ENCODE measurements around the gene DDB1.

DDB1 gene

DNA sequence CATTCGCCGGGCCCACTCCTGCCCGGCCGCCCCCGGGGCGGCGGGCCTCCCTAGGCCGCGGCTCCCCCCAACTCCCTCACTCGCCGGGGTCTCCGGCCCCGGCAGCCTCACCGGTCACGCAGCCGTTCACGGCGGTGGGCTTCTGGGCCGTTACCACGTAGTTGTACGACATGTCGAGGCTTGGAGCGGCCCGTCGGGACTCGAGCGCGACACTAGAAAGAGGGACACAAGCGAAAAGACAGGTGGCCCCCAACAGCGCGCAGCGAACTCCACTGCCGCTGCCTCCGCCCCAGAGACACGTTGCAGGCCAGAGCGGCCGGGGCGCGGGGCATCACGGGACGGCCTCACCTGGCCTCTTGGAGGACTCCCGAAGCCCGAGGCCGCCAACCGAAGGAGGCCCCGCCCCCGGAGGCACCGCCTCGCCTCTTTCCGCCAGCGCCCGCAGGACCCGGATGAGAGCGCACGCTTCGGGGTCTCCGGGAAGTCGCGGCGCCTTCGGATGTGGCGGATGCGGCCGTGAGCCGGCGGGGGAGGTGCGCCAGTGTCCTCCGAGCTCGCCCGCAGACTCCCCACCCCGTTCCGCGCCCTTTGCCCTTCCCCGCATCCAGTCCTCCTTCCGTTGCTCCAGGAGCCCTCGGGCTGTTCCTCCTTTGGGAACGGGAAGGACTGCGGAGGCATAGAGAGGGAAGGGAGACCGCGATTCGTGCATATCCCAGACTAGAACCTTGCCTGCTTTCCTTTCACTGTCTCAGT, at the start of gene DDB1, which contains the start of gene TKFC:
Gene DDB1, minus strand, starts transcription at position 309 of the 753 bp plus-strand sequence. Its CDS starts 137 bp downstream, at position 172.
Gene TKFC, plus strand, starts transcription at position 432 of the 753 bp plus-strand sequence. CDS start 1,501 bp downstream, outside the sequence.
- DNase-seq (ENCODE audit: low read depth) = peak; percentile 49

DNA sequence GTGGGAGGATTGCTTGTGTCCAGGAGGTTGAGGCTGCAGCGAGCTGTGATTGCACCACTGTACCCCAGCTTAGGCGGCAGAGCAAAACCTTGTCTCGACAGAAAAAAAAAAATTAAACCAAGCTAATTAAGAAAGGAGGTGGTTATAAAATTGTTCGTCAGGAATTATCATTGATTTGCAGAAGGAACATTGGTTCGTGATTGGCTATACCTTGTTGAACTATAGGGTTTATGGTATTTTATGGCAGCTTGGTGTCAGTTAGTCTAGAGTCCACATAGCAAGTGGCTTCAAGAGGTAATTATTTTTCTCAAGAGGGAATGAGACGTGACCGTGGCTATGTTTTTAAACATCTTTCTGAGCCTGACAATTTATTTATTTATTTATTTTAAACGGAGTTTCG, 48.0 kb upstream of the DDB1 start:
- DNase-seq (ENCODE audit: low read depth) = no peak

DNA sequence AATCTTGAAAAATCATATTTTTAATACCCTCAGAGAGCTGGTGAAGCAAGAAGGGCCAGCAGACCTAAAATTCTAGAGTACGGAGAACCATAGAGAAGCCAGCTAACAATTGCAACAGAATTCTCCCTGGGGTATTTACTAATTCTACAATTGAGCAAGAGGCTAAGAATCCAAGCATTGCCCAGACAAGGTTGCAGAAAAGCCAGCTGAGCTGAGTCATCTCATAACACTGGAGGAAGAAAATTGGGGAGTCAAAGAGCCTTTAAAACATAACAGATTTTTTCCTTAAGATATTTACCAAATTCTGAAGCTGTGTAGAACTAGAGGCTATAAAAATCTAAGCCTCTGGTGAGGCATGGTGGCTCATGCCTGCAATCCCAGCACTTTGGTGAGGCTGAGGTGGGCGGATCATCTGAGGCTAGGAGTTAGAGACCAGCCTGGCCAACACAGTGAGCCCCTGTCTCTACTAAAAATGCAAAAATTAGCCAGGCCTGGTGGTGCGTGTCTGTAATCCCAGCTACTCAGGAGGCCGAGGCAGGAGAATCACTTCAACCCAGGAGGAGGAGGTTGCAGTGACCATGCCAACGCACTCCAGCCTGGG, 45.9 kb upstream of the DDB1 start:
- DNase-seq (ENCODE audit: low read depth) = peak; percentile 97

GRCh38 chr11:61377461-61378160, 44.7 kb upstream of the DDB1 start:
- DNase-seq (ENCODE audit: low read depth) = peak; percentile 23

DNA sequence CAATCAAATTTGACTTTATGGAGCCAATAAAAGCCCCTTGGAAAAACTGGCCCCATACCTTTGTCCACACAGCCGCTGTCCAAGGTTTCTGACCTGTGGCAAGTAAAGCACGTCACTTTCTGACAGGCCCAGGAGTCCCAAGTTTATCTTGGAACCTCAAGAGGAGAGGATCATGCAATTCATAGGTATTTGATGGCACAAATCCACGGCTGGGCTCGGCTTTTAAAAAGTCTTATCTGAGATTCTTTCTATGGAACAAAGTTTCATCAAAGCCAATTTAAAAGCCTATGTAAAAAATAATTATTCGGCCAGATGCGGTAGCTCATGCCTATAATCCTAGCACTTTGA, 42.8 kb upstream of the DDB1 start:
- no peak for DNase-seq (ENCODE audit: low read depth)

DNA sequence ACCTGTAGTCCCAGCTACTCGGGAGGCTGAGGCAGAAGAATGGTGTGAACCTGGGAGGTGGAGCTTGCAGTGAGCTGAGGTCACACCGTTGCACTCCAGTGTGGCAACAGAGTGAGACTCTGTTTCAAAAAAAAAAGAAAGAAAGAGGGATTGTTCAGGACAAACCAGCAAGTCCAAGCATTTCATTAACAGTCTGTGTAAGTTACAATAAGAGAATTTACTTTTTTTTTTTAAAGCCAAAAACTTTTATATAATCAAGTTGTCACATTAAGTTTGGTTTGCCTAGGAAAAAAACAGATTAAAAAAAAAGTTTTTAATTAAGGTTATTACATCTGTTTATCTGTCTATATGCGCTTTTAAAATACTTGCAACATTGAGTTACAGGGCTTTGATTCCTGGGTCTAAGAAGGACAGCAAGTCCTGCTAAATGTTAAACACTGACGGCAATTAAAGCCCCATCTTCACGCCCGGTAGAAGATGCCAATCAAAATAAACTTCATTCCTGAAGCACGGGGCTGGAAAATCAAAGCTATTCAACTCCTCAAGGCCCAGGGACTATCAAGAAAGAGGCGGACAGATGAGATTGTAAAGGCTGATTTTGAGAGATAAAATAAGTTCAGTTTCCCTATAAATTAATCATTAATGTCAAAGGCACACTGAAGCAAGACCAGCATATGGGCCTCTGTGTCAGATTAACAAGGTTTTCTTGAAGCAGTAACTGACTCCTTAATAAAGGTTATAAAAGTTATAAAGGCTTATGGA, 39.9 kb upstream of the DDB1 start:
- DNase-seq (ENCODE audit: low read depth) = no peak

GRCh38 chr11:61370349-61371005, 37.6 kb upstream of the DDB1 start:
- DNase-seq (ENCODE audit: low read depth) = no peak

GRCh38 chr11:61369372-61370348, 36.8 kb upstream of the DDB1 start:
- peak; percentile 27 for DNase-seq (ENCODE audit: low read depth)

GRCh38 chr11:61368646-61369045, 35.7 kb upstream of the DDB1 start:
- no peak for DNase-seq (ENCODE audit: low read depth)

GRCh38 chr11:61367406-61367805, 34.5 kb upstream of the DDB1 start:
- DNase-seq (ENCODE audit: low read depth) = no peak

- no peak for DNase-seq (ENCODE audit: low read depth)
Measured at GRCh38 chr11:61364012-61364675, 31.2 kb upstream of the DDB1 start.

DNA sequence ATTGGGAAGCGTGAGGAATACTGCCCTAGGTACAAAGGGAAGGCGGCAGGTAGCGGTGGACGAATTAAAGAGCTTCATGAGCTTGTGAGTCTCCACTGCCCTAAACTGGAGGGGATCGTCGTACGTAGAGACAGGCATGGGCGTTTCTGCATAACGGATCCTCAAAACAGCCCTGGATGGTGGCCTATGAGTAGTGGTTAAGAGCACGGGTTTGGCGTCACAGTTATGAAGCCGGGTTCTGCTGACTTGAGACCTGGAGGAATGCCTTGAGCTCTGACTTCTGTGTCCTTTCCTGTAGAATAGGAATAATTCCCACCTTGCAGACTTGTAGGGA, 29.6 kb upstream of the DDB1 start:
- DNase-seq (ENCODE audit: low read depth) = no peak

DNA sequence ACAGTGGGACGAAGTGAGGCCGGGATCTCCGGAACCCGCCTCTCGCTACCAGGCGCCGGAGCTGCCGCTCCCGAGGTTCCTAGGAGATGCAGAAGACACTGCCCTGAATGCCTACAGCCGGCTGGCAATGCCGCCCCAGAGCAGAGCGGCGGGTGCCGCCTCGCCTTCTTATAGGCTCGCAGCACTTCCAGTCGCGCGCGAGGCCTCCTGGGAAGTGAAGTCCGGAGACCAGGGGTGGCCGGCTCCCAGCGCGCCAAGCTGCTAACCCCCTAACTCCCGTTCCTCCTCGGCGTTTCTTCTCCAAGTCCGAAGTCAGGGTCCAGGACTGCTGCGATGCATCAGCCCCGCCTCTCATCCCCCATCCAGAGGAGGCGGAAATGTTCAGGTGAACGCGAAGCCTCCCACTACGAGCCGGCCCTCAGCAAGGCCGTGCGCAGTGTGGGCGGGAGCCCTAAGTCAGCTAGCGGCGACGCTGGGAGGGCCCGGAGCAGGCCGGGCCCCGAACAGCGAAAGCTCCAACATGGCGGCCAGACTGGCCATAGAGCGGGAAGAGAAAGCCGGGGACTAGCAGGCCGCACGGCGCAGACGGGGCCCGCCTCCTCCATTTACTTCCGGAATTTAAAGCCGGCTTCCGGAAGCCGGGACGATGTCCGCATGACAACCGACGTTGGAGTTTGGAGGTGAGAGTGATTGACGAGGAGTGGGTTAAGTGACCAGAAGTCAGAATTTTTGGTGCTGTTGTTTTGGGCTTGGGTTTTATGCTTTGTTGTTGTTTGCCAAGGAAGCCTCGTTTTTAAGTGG, 29.0 kb upstream of the DDB1 start, which contains the start of the genes CYB561A3 and TMEM138:
Gene CYB561A3, minus strand, starts transcription at position 142 of the 801 bp plus-strand sequence. CDS start 5,169 bp downstream, outside the sequence.
Gene TMEM138, plus strand, starts transcription at position 634 of the 801 bp plus-strand sequence. CDS start 2,017 bp downstream, outside the sequence.
- peak; percentile 65 for DNase-seq (ENCODE audit: low read depth)

GRCh38 chr11:61361237-61361740, 28.4 kb upstream of the DDB1 start:
- no peak for DNase-seq (ENCODE audit: low read depth)

GRCh38 chr11:61359516-61359915, 26.6 kb upstream of the DDB1 start:
- no peak for DNase-seq (ENCODE audit: low read depth)

DNA sequence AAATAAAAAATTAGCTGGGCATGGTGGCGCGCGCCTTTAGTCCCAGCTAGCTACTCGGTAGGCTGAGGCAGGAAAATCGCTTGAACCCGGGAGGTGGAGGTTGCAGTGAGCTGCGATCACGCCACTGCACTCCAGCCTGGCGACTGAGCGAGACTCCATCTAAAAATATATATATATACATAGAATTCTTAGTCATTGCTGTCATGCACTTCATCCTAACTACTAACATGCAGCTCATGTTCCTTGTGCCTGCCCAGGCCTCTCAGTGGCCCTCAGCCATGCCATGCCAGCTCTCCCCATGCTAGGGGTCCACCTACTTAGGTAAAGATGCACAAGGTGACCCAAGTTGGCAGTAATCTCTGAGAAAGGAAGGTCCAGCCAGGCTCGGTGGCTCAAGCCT, 25.7 kb upstream of the DDB1 start:
- no peak for DNase-seq (ENCODE audit: low read depth)

GRCh38 chr11:61357894-61358239, 25.0 kb upstream of the DDB1 start:
- no peak for DNase-seq (ENCODE audit: low read depth)

DNA sequence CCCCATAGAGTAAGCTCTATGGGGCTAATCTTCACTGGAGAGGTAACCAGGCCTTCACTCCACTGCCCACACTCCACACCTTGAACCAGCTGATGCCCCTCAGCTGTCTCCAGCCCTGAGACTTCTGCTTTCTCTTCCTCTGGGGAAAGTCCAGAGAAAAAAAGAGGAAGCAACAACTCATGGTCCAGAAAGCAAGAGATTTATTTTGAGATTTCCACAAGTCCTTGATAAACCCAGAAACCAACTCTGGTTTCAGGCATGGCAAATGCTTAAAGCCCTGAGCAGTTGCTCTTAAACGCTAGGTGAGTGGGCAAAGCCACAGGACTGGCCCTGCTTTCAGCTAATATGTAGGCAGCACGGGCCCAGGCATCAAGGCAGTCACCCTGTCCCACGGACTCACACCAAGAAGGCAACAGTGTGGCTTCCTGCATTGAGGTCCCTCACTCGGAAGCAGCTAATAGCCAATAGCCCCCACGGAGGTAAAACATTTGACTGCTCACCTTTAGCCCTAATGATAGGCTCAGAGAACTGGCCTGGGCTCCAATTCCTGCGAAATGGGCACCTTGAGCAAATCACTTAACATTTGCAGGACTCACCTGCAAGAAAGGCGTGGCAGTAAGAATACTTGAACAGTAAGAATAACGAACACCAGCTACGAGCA, 24.5 kb upstream of the DDB1 start:
- no peak for DNase-seq (ENCODE audit: low read depth)

All from GM04503 (cell line).